Liver (tissue), 3 donors: Measurements from ENCODE around the gene LRMDA.
"Not testable (repeated sequence)": the region's sequence is repeated elsewhere in the genome, so short reads cannot be mapped to it uniquely, and the experiment has no call there.

ENCODE experiments used
- HNF4G ChIP-seq: IDR thresholded peaks from 2 replicates; pipeline ENCODE4 v1.6.1; 2016; ENCODE audit warnings: antibody characterized with exemption
- JUND ChIP-seq, 2 donors: IDR thresholded peaks; 2 replicates each; pipeline ENCODE4 v1.6.1; 2016; ENCODE audit warnings: antibody characterized with exemption in 2 of 2
- RXRA ChIP-seq, 2 donors: IDR thresholded peaks; 2 replicates each; pipeline ENCODE4 v1.6.1; 2017 to 2018; ENCODE audit warnings: antibody characterized with exemption in 2 of 2, mild to moderate bottlenecking in 1 of 2
- YY1 ChIP-seq: IDR thresholded peaks from 2 replicates; pipeline ENCODE4 v1.6.1; 2016; ENCODE audit warnings: antibody characterized with exemption, mild to moderate bottlenecking
- TF ChIP-seq, protein P1 (sequence below): fragments of 150-350 bp; IDR thresholded peaks from 2 replicates; pipeline ENCODE4 v1.5.1; 2017; ENCODE audit warnings: improper control_type of control experiment, low read depth, low read length; ENCODE audit not compliant: missing input control
- TF ChIP-seq, protein P2 (sequence below): IDR thresholded peaks from 2 replicates; pipeline ENCODE4 v1.6.1; 2016; ENCODE audit warnings: antibody characterized with exemption
- TF ChIP-seq, protein P3 (sequence below): IDR thresholded peaks from 2 replicates; pipeline ENCODE4 v1.6.1; 2016; ENCODE audit warnings: antibody characterized with exemption
- TF ChIP-seq, protein P4 (sequence below): IDR thresholded peaks from 2 replicates; pipeline ENCODE4 v1.6.1; 2016; ENCODE audit warnings: antibody characterized with exemption, mild to moderate bottlenecking
- donor health status: healthy.
- donor health status: healthy.

DNA sequence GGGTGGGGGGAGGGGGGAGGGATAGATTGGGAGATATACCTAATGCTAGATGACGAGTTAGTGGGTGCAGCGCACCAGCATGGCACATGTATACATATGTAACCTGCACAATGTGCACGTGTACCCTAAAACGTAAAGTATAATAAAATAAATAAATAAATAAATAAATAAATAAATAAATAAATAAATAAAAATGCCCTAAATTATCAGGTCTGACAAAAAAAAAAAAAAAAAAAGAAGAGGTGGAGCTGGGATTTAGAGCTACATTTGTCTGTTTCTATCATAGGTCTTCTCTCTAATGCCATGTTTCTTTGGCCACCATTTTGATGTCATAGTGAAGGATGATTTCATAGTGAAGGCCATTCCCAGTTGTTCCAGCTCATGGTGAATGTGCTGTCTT is 1095.4 kb downstream of the LRMDA start:
- TF ChIP-seq, protein P1, sequence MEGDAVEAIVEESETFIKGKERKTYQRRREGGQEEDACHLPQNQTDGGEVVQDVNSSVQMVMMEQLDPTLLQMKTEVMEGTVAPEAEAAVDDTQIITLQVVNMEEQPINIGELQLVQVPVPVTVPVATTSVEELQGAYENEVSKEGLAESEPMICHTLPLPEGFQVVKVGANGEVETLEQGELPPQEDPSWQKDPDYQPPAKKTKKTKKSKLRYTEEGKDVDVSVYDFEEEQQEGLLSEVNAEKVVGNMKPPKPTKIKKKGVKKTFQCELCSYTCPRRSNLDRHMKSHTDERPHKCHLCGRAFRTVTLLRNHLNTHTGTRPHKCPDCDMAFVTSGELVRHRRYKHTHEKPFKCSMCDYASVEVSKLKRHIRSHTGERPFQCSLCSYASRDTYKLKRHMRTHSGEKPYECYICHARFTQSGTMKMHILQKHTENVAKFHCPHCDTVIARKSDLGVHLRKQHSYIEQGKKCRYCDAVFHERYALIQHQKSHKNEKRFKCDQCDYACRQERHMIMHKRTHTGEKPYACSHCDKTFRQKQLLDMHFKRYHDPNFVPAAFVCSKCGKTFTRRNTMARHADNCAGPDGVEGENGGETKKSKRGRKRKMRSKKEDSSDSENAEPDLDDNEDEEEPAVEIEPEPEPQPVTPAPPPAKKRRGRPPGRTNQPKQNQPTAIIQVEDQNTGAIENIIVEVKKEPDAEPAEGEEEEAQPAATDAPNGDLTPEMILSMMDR: not testable (repeated sequence)
- TF ChIP-seq, protein P2, sequence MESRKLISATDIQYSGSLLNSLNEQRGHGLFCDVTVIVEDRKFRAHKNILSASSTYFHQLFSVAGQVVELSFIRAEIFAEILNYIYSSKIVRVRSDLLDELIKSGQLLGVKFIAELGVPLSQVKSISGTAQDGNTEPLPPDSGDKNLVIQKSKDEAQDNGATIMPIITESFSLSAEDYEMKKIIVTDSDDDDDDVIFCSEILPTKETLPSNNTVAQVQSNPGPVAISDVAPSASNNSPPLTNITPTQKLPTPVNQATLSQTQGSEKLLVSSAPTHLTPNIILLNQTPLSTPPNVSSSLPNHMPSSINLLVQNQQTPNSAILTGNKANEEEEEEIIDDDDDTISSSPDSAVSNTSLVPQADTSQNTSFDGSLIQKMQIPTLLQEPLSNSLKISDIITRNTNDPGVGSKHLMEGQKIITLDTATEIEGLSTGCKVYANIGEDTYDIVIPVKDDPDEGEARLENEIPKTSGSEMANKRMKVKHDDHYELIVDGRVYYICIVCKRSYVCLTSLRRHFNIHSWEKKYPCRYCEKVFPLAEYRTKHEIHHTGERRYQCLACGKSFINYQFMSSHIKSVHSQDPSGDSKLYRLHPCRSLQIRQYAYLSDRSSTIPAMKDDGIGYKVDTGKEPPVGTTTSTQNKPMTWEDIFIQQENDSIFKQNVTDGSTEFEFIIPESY: not testable (repeated sequence)
- TF ChIP-seq, protein P3, sequence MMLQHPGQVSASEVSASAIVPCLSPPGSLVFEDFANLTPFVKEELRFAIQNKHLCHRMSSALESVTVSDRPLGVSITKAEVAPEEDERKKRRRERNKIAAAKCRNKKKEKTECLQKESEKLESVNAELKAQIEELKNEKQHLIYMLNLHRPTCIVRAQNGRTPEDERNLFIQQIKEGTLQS: not testable (repeated sequence)
- TF ChIP-seq, protein P4, sequence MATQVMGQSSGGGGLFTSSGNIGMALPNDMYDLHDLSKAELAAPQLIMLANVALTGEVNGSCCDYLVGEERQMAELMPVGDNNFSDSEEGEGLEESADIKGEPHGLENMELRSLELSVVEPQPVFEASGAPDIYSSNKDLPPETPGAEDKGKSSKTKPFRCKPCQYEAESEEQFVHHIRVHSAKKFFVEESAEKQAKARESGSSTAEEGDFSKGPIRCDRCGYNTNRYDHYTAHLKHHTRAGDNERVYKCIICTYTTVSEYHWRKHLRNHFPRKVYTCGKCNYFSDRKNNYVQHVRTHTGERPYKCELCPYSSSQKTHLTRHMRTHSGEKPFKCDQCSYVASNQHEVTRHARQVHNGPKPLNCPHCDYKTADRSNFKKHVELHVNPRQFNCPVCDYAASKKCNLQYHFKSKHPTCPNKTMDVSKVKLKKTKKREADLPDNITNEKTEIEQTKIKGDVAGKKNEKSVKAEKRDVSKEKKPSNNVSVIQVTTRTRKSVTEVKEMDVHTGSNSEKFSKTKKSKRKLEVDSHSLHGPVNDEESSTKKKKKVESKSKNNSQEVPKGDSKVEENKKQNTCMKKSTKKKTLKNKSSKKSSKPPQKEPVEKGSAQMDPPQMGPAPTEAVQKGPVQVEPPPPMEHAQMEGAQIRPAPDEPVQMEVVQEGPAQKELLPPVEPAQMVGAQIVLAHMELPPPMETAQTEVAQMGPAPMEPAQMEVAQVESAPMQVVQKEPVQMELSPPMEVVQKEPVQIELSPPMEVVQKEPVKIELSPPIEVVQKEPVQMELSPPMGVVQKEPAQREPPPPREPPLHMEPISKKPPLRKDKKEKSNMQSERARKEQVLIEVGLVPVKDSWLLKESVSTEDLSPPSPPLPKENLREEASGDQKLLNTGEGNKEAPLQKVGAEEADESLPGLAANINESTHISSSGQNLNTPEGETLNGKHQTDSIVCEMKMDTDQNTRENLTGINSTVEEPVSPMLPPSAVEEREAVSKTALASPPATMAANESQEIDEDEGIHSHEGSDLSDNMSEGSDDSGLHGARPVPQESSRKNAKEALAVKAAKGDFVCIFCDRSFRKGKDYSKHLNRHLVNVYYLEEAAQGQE: not testable (repeated sequence)
- not testable (repeated sequence) for TF ChIP-seq HNF4G; RXRA (IDR thresholded peaks at IDR 0.05); JUND (IDR thresholded peaks at IDR 0.05); YY1
